ENCODE measurements around the gene ADAM23. TPM values are rescaled to one million over a fixed set of nuclear protein-coding genes. Genes with fewer than 3 reads are reported as not detected.
"Not testable (repeated sequence)": the region's sequence is repeated elsewhere in the genome, so short reads cannot be mapped to it uniquely, and the experiment has no call there.

Gene ADAM23
- polyA plus RNA-seq (ENCODE audit: insufficient read length), result 10.8 TPM

- DNase-seq (ENCODE audit: low read depth), result no peak
These were observed at the start of gene ADAM23 for GRCh38 chr2:206442833-206443734. Gene ADAM23, plus strand, starts transcription at chr2:206443532. Its CDS starts 335 bp downstream, at chr2:206443867.

- no peak for DNase-seq (ENCODE audit: low read depth)
These were observed 47.1 kb upstream of the ADAM23 start for GRCh38 chr2:206396211-206396610.

GRCh38 chr2:206402956-206403569 lies 40.3 kb upstream of the ADAM23 start:
- DNase-seq (ENCODE audit: low read depth), result not testable (repeated sequence)

GRCh38 chr2:206408323-206409320 lies 34.7 kb upstream of the ADAM23 start:
- DNase-seq (ENCODE audit: low read depth), result no peak

GRCh38 chr2:206410714-206411113 lies 32.6 kb upstream of the ADAM23 start:
- no peak for DNase-seq (ENCODE audit: low read depth)

GRCh38 chr2:206415618-206416243 lies 27.6 kb upstream of the ADAM23 start:
- DNase-seq (ENCODE audit: low read depth), result no peak

GRCh38 chr2:206418968-206419367 lies 24.4 kb upstream of the ADAM23 start:
- no peak for DNase-seq (ENCODE audit: low read depth)

GRCh38 chr2:206420721-206421120 lies 22.6 kb upstream of the ADAM23 start:
- DNase-seq (ENCODE audit: low read depth), result no peak

- DNase-seq (ENCODE audit: low read depth), result no peak
These were observed 20.8 kb upstream of the ADAM23 start for GRCh38 chr2:206422493-206422892.

- no peak for DNase-seq (ENCODE audit: low read depth)
These were observed 20.2 kb upstream of the ADAM23 start for GRCh38 chr2:206423147-206423546.

- no peak for DNase-seq (ENCODE audit: low read depth)
These were observed 19.2 kb upstream of the ADAM23 start for GRCh38 chr2:206424134-206424533.

- DNase-seq (ENCODE audit: low read depth), result no peak
These were observed 14.5 kb upstream of the ADAM23 start for GRCh38 chr2:206428783-206429182.

GRCh38 chr2:206430452-206430851 lies 12.9 kb upstream of the ADAM23 start:
- DNase-seq (ENCODE audit: low read depth), result no peak

GRCh38 chr2:206431439-206431838 lies 11.9 kb upstream of the ADAM23 start:
- no peak for DNase-seq (ENCODE audit: low read depth)

- DNase-seq (ENCODE audit: low read depth), result no peak
These were observed 10.9 kb upstream of the ADAM23 start for GRCh38 chr2:206432193-206433082.

GRCh38 chr2:206433190-206433589 lies 10.1 kb upstream of the ADAM23 start:
- DNase-seq (ENCODE audit: low read depth), result no peak

- DNase-seq (ENCODE audit: low read depth), result no peak
These were observed 9.6 kb upstream of the ADAM23 start for GRCh38 chr2:206433686-206434085.

- DNase-seq (ENCODE audit: low read depth), result no peak
These were observed 7.6 kb upstream of the ADAM23 start for GRCh38 chr2:206435742-206436141.

GRCh38 chr2:206438196-206438724 lies 5.1 kb upstream of the ADAM23 start:
- no peak for DNase-seq (ENCODE audit: low read depth)

- no peak for DNase-seq (ENCODE audit: low read depth)
These were observed 879 bp upstream of the ADAM23 start for GRCh38 chr2:206442474-206442832.

Data from forelimb muscle (tissue), 1 donor.